Aorta (tissue), 5 donors: ENCODE data around the gene METRNL. TPM values are rescaled to one million over a fixed set of nuclear protein-coding genes. Genes with fewer than 3 reads are reported as not detected.

Experiments used
- ATAC-seq: fragments of 200-7000 bp; cut with Tn5 transposase; one replicate; pipeline ENCODE4 v1.9.1; 2022; ENCODE audit warnings: moderate library complexity; ENCODE audit not compliant: low FRiP score
- DNase-seq, 2 donors: peaks; one replicate each; pipeline ENCODE4 v3.0.0-alpha.2; 2020
- H3K27ac ChIP-seq, 2 donors: one replicate each; pipeline ENCODE4 v1.5.1; 2013; ENCODE audit warnings: low read length in 2 of 2, mild to moderate bottlenecking in 2 of 2, moderate library complexity in 2 of 2, control low read depth in 1 of 2, inconsistent platforms in 1 of 2, low read depth in 1 of 2
- H3K27me3 ChIP-seq, 2 donors: one replicate each; pipeline ENCODE4 v1.6.1; 2013; ENCODE audit warnings: control low read depth in 1 of 2, low read length in 1 of 2, mild to moderate bottlenecking in 1 of 2, moderate library complexity in 1 of 2; ENCODE audit not compliant: insufficient read depth in 2 of 2, control insufficient read depth in 1 of 2
- H3K36me3 ChIP-seq, 2 donors: one replicate each; pipeline ENCODE4 v1.6.1; 2013; ENCODE audit warnings: control low read depth in 1 of 2, low read length in 1 of 2, mild to moderate bottlenecking in 1 of 2; ENCODE audit not compliant: insufficient read depth in 2 of 2, control insufficient read depth in 1 of 2
- H3K4me1 ChIP-seq, 2 donors: one replicate each; pipeline ENCODE4 v1.6.1; 2013; ENCODE audit warnings: low read length in 2 of 2, control low read depth in 1 of 2, mild to moderate bottlenecking in 1 of 2, moderate library complexity in 1 of 2; ENCODE audit not compliant: insufficient read depth in 2 of 2, control insufficient read depth in 1 of 2
- H3K4me3 ChIP-seq, 2 donors: one replicate each; pipeline ENCODE4 v1.5.1; 2013; ENCODE audit warnings: low read length in 2 of 2, control low read depth in 1 of 2, mild to moderate bottlenecking in 1 of 2
- H3K9me3 ChIP-seq: one replicate; pipeline ENCODE4 v1.6.1; 2013; ENCODE audit warnings: mild to moderate bottlenecking, low read length; ENCODE audit not compliant: control insufficient read depth
- WGBS, 2 donors: extraction: QIAGEN DNeasy Blood & Tissue Kit; methylation state at CpG; one replicate each; pipeline ENCODE4 v1.1.7; 2013; 5-methylcytosine and 5-hydroxymethylcytosine counted together
- intact Hi-C, 2 donors: fragments of 100-400 bp; cut with DNase I; formaldehyde crosslinking; loops; one replicate each; pipeline versions ENCODE4 v1.14.2 to v1.15.0; 2022
- polyA plus RNA-seq, 2 donors: library from polyadenylated mRNA; stranded (reverse); fragments of 200-250 nt; gene quantifications; one replicate each; pipeline ENCODE4 v1.2.3, GENCODE V29; 2013
- total RNA-seq, 2 donors: library from RNA; stranded (reverse); fragmentation: NEBNext Ultra II Directional; extraction: Animal tissue kit (Norgen Biotek cat#: 25700); gene quantifications; one replicate each; pipeline ENCODE4 v1.2.1, GENCODE V29; 2021
- donor health status: healthy with polysubstance abuse.
- donor health status: Bipolar disorder and iron deficiency.
- donor health status: DM: no; HTN: no; CAD: no.
- donor health status: DM: no; HTN: no; CAD: no.
- donor health status: DM: yes; HTN: yes; CAD: no.

The METRNL gene
- total and polyA plus RNA-seq, 4 donors = 35.3 to 176 (median 104) TPM

DNA sequence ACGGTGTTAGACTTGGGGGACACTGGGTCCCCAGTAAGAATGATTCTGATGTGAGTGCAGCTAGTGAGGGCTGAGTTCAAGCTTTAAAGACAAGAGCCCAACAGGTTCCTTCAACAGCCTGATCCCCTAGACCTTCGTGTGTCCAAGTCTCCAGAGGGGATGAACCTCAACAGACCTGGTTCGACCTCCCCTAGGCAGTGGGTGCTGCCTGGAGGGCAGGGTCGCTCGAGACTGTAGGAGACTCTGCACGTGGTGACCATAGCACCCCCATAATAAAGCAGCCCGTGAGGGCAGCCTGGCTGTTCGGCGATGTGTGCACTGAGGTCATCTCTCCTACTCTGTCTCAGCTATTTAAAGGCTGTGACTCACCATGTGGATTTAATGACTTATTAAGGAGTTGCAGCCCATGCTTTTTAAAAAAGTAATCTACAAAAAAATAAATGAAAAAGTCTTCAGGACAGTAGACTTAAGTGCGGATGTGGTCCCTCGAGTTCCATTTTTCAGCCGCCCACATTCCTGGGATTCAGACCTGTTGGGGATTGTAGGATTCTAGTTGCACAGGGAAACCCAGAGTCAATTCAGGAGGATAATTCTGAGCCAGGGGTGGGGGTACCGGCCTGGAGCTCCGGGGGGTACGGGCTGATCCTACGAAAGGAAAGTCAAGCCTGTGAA is 23.4 kb upstream of the METRNL start:
- peak; percentile 55 to 83 for DNase-seq

DNA sequence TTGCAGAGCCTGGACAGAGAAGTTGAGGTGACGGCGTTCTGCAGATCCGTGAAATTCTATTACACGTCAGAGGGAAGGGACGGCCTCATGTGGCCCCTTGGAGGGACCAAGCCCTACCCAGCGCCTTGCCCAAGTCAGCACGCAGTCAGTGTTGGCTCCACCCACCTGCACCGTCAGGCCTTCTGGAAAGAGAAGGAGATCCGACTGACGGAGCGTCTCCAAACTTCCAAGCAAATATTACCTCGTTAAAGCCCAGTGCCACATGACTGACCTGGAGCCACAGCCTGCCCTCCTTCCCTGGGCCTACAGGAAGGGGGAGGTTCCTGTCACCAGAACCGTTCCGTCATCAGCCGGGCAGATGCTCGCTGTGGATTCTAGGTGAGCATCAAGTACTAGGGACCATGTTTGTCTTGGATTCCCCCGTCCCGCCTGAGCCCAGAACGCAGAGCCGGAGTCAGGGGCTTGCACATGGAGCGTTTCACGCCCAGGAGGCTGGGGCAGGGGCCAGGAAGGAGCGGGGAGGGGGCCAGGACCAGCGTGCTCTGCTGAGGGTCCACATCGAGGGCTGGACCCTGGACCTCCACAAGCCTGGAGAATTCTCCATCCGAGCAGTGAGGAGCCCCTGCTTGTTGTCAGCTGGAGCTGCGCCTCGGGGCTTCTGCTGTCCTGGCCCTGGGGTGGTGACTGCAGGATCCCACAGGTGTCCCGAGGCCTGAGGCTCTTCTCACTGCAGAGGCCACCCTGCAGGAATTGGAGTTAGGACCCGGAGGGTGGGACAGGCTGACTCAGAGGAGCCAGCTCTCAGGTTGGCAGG is 22.6 kb upstream of the METRNL start:
- 34 to 38% methylated on average over 30 of the region's 30 CpGs for WGBS, 2 donors
- DNase-seq = peak; percentile 82 to 85
- Histone ChIP-seq H3K27me3 (no peaks in the 10 kb centered on the region), H3K4me3 (no peak overlapping the region), H3K36me3 (no peaks in the 10 kb centered on the region), H3K9me3 (no peaks in the 10 kb centered on the region), H3K27ac (peak overlapping the region in 1 of 2 donors; percentile 68), H3K4me1 (no peaks in the 10 kb centered on the region)
- intact Hi-C loops = loop anchor here in 1 of 2 donors (1.0 kb wide), 1 partner anchor 22 kb away; no protein-coding TSS in a partner anchor
- ATAC-seq = peak; percentile 39

More for the DNA sequence above, 23.4 kb upstream of the METRNL start:
- H3K27ac ChIP-seq = peak overlapping the region in 1 of 2 donors; percentile 68
- no peaks in the 10 kb centered on the region for H3K9me3 ChIP-seq
- H3K4me3 ChIP-seq = no peak overlapping the region
- no peaks in the 10 kb centered on the region for H3K4me1 ChIP-seq
- ATAC-seq = peak; percentile 56
- intact Hi-C loops = loop anchor here in 1 of 2 donors (1.0 kb wide), 1 partner anchor 22 kb away; no protein-coding TSS in a partner anchor
- H3K36me3 ChIP-seq = no peaks in the 10 kb centered on the region
- H3K27me3 ChIP-seq = no peaks in the 10 kb centered on the region
- WGBS, 2 donors = 15 to 17% methylated on average over 16 of the region's 16 CpGs

DNA sequence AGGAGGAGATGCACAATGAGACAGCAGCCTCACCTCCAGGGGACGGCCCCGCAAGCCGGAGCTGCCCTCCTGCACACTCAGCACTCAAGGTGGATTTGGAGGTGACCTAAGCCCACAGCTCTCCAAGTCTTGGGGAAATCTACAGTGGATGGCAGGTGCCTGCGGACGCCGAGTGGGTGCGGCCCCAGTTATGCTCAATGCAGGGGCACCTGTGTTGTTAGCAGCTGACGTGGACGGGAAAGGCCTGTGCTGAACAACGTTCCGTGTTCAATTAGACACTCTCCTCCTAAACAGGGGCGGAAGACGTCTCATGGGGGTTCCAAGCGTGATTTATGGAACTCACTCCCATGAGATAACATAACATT is 22.0 kb upstream of the METRNL start:
- ATAC-seq (no peak), DNase-seq (no peak)
- Histone ChIP-seq H3K36me3 (no peaks in the 10 kb centered on the region), H3K4me3 (no peak overlapping the region), H3K9me3 (no peaks in the 10 kb centered on the region), H3K4me1 (no peaks in the 10 kb centered on the region), H3K27me3 (no peaks in the 10 kb centered on the region), H3K27ac (peak overlapping the region in 1 of 2 donors; percentile 4)
- intact Hi-C loops = no loop called here
- 93 to 94% methylated on average over 14 of the region's 14 CpGs for WGBS, 2 donors

DNA sequence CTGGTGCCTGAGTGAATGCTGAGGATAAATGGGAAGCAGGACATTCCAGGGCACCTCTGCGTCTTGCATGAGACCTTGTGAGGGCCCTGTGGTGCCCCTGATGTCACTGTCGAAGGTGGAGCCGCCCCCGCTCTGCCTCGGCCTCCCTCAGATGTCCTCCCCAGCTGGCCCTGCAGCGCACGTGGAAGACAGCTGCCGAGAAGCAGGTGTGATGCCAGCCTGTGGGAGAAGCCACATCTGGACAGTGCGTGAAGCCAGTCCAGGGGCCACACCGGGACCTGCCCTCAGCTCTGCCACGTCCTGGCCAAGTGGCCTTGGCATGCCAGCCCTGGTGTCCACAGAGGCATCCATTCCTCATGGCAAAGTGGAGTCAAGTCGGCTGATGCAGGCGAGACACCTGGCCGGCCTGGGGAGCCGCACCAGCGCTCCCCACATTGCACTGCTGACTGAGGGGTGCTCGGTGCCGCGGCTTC is 21.6 kb upstream of the METRNL start:
- intact Hi-C loops = no loop called here
- ATAC-seq (no peak), DNase-seq (peak in 1 of 2 donors; percentile 47)
- no peak overlapping the region for H3K27ac ChIP-seq
- 89 to 91% methylated on average over 19 of the region's 19 CpGs for WGBS, 2 donors
- no peak overlapping the region for H3K4me3 ChIP-seq
- H3K4me1 ChIP-seq = no peaks in the 10 kb centered on the region
- no peaks in the 10 kb centered on the region for H3K9me3 ChIP-seq
- H3K36me3 ChIP-seq = no peaks in the 10 kb centered on the region
- no peaks in the 10 kb centered on the region for H3K27me3 ChIP-seq

DNA sequence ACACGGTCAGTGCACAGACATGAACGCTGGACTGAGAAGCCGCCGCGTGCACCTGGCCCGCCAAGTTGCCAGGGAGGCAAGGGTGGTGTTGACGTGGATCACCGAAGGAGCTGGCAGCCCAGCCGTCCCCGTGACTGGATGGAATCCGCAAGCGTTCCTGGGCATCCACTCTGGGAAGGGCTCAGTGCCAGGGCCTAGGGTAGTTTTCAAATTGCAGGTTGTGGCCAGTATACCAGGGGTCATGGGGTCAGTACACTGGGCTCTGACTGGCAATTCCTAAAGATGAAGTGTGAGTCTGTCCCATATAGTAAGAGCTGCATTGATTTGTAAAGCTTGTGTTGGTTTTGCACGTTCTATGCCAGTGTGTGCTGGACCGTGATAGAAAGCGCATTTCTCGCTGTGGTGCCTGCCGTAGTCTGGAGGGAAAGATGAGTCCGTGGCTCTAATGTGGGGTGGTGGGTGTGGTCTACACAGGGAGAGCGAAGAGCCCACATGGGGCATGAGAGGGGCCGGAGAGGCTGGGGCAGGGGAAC is 21.1 kb upstream of the METRNL start:
- DNase-seq (peak in 1 of 2 donors; percentile 58), ATAC-seq (no peak)
- Histone ChIP-seq H3K27me3 (no peaks in the 10 kb centered on the region), H3K9me3 (no peaks in the 10 kb centered on the region), H3K4me1 (no peaks in the 10 kb centered on the region), H3K4me3 (no peak overlapping the region), H3K27ac (no peak overlapping the region), H3K36me3 (no peaks in the 10 kb centered on the region)
- WGBS, 2 donors = 60 to 63% methylated on average over 20 of the region's 20 CpGs
- intact Hi-C loops = no loop called here

DNA sequence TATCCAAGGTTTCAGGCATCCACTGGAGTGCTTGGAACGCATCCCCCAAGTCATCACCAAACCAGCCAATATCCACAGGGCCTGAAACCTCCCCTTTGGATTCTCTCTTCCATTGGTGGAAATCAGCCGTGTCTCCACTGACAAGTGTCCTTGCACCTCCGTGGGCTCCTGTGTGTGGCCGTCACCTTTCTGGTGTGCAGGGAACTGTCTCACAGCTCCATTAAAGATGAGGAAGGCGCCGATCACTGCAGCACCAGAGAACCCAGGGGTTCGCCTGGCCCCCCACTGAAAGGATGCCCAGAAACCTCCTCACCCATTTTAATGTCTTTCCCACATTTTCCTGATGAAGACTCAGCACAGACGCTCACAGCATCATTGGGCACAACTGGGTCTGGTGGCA is 17.8 kb upstream of the METRNL start:
- Histone ChIP-seq H3K4me3 (no peak overlapping the region), H3K27ac (no peak overlapping the region), H3K4me1 (no peaks in the 10 kb centered on the region), H3K36me3 (no peaks in the 10 kb centered on the region), H3K27me3 (no peaks in the 10 kb centered on the region), H3K9me3 (no peaks in the 10 kb centered on the region)
- ATAC-seq = no peak
- intact Hi-C loops = no loop called here
- no peak for DNase-seq
- WGBS, 2 donors = 82 to 83% methylated on average over 8 of the region's 8 CpGs

DNA sequence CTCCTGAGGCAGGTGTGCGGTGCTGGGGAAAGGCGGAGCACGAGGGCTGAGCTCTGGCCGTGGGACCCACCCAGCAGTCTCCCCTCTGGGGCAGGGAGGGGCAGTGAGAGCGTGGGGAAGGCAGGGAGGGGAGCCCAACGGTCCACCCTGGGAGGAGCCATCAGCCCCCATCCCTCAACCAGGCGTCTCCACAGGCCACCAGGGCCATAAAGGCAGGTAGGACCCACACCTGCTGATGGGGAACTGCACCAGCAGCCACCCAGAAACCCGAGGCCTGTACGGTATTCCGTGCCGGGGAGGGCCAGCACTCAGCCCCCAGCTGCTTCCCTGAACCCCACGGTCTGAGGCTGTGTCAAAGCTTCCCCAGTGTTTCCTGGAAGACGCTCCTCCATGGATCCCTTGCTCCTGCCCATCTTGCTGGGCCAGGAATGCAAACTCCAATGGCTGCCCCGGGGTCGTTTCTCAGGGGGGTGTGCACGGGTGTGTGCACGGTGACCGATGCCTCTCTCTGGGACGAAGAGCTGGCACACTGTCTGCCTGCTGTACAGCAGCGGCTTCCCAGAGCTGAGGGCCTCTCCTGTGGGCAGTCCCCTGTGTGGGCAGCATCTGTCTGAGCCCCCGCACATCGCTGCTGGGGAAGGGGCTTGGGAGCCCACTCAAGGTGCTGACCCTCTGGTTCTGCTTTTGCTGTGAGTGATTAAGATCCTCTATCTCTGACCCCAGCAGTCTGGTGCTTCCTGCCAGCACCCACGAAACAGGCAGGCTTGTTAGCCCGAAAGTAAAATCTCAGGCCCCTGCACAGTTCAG is 17.2 kb upstream of the METRNL start:
- H3K27ac ChIP-seq = no peak overlapping the region
- H3K4me3 ChIP-seq = no peak overlapping the region
- H3K9me3 ChIP-seq = no peaks in the 10 kb centered on the region
- H3K27me3 ChIP-seq = no peaks in the 10 kb centered on the region
- no peaks in the 10 kb centered on the region for H3K4me1 ChIP-seq
- intact Hi-C loops = no loop called here
- DNase-seq (peak in 1 of 2 donors; percentile 67), ATAC-seq (no peak)
- H3K36me3 ChIP-seq = no peaks in the 10 kb centered on the region
- 84 to 87% methylated on average over 24 of the region's 24 CpGs for WGBS, 2 donors
